GM21619 (cell line): ENCODE measurements around the gene ASAP2.

Source experiments
- ATAC-seq: cut with Tn5 transposase; IDR thresholded peaks from one replicate; pipeline ENCODE4 v1.9.1; 2021; ENCODE audit not compliant: unreplicated experiment

The ASAP2 gene

GRCh38 chr2:9230051-9230802 is 23.6 kb downstream of the ASAP2 start:
- ATAC-seq = no peak

GRCh38 chr2:9230881-9231280 is 24.3 kb downstream of the ASAP2 start:
- ATAC-seq = no peak

DNA sequence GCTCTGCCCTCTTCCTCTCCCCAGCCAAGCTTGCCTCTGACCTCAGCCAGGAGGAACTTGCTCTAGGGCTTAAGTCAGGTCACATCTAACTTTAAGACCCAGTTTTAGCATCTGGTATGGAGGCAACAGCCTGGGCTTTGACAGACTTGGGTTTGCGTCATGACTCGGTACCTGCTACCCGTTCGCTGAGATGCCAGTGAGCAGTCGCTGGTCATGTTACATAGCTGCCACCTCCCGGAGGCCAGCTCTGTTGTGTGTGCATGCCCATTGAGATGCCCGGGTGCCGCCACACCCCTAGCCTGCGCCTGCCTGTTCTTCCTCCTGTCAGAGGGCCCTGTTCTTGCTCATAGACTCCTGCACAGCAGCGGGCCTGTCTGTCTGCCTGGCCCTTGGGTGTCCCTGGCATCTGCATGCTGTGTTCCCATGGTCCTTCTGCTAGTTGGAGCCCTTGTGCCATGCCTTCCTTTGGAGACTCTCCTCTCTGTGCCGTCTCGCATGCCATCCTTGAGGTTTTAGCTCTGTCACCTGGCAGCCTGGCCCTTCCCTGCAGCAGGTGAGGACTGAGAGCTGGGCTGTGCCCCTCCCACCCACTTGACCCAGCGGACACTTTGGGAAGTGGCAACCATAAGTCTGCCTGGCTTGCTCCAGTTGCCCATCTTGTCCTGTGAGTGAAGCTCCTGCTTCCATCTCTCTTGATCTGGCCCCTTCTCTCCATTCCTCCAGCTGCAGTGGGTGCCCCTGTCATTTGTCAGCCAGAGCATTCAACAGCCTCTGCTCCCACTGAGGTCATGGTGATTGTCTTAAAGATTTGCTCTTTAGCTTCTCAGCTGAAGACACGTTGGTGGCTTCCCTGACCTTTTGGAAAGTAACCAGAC is 24.9 kb downstream of the ASAP2 start:
- no peak for ATAC-seq

DNA sequence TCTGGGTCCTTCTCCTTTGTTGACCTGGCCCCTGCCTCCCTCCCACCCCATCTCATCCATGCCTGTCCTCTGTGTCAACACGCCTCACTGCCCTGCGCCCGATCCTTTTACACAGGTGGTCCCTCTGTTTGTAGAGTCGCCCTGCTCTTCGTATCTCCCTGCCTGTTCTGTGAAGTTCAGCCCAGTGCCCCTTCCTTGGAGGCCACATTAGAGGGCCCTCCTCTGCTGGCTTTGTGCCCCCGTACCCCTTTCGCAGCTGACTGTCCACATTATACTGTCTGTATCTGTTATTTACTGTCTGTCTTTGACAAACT is 25.5 kb downstream of the ASAP2 start:
- no peak for ATAC-seq

- ATAC-seq = no peak
Observed at GRCh38 chr2:9232886-9233285, 26.3 kb downstream of the ASAP2 start.

DNA sequence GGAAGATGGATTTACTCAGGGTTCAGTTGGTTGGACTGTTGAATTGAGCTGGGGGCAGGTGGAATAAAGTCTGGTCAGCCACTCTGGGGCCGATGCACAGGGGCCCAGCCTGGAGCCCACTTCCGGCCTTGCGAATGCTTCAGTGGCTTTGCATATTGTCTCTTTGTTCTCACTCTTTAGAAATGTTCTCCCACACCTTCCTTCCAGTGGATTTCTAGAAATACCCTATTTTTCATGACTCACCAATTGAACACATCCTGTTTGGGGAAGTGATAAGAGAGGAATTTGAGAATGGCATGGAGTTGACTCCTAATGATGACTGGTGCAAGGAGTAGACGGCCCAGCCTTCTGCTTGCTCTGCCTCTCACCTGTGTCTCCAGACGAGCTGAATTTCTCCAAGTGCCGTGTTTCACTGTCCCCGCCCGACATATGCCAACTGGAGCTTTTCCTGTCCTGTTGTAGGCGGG is 28.1 kb downstream of the ASAP2 start:
- no peak for ATAC-seq

GRCh38 chr2:9235147-9236044 is 28.8 kb downstream of the ASAP2 start:
- ATAC-seq = no peak

DNA sequence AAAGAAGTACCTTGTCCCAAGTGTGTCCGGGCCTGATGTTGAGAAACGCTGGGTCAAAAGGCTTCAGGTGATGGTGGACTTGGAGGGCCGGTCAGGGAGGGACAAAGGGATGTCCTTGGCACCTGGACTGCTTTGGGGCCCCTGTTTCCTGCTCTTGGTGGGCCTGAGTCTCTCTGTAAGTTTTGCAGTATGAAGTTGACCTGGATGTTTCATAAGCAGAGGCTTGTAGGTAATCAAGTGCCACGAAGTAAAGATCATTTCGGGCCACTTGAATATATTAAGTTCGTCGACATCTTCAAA is 29.4 kb downstream of the ASAP2 start:
- ATAC-seq = no peak

DNA sequence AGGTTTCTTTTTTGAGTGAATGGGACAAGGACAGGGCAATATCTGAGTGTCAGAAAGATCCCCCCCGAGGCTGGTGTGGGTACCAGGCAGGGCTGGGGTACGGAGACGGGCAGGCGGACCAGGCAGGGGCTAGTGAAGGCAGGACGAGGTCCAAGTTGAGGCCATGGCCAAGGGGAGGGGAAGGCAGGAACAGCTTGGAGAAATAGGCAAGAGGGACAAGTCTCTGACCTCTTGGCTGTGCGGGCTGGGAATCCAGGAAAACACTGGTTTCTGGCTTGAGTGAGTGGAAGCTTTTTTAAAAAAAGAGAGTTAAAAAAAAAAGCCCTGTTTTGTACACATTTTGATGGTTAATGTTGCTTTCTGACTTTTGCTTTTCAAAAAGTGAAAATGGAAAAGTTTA is 30.3 kb downstream of the ASAP2 start:
- no peak for ATAC-seq

DNA sequence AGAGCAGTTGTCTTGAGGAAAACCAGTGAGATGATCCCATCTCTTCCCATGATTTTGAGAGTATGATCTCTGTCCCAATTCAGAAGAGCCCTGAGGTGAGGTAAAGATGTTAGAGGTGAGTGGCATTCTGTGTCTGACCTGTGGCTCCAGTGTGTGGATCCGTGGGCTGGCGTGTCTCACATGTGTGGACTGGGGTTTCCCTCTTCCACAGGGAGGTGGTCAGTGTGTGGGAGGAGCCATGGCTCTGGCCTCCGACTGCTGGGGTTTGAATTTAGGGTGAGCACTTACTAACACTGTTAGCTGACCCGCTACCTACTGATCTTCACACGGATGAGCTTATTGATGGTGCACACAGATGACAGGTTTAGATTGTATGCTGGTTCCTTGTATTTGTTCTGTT is 31.2 kb downstream of the ASAP2 start:
- ATAC-seq = no peak

DNA sequence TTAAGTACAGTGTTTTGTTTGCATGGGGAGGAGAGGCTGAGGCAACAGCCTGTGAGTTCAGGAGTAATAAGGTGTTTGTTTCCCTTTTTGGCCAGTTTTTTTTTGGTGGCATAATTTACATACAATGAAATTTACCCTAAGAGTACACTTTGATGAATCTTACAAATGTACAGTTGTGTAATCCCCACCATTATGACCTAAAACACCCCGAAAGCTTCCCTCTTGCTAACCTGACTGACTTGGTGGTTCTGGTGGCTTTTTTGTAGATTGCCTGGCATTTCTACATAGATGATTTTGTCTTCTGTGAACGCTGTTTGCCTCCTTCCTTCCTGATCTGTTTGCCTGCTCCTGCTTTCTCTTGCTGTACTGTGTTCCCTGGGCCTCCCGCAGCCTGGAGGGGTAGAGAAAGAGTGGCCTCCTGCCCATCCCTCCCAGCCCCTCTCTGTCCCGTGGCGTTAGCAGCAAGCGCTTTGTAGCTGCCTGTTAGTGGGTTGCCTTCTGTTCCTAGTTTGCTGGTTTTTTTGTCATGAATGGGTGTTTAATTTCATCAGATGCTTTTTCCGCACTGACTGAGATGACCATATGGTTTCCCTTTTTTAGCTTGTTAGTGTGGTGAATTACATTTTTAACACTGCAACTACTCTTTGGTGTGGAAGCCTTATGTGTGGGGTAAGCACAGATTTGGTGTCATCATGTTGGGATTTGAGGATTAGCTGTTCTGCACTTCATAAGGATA is 32.1 kb downstream of the ASAP2 start:
- ATAC-seq = no peak

- no peak for ATAC-seq
Observed at GRCh38 chr2:9239616-9240015, 33.0 kb downstream of the ASAP2 start.

DNA sequence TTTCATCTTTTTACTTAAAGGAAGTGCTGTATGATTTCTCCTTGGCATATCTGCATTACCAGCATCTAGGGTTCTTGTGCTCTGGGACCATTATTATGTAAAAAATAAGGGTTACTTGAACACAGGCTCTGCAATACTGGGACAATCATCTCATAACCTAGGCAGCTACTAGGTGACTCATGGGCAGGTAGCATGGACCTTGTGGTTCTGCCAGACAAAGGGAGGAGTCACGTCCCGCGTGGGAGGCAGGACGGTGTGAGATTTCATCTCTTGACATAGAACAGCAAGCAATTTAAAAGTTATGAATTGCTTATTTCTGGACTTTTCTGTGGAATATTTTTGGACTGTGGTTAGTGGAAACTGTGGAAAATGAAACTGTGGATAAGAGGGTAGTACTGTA is 34.1 kb downstream of the ASAP2 start:
- no peak for ATAC-seq

DNA sequence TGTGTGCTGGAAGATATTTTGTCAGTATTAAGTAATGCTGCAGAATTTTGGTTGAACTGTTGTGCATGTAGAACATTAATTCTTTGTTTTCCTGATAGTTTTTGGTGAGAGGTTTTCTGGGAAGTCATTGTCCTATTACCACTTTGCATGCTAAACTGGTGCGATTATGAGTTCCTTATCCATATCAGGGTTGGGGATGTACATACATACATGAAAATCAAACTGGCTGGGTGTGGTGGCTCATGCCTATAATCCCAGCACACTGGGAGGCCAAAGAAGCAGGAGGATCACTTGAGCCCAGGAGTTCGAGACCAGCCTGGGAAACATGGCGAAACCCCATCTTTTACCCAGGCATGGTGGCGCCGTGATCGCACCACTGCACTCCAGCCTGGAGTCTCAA is 34.6 kb downstream of the ASAP2 start:
- no peak for ATAC-seq

- no peak for ATAC-seq
Observed at GRCh38 chr2:9243357-9243756, 36.7 kb downstream of the ASAP2 start.

DNA sequence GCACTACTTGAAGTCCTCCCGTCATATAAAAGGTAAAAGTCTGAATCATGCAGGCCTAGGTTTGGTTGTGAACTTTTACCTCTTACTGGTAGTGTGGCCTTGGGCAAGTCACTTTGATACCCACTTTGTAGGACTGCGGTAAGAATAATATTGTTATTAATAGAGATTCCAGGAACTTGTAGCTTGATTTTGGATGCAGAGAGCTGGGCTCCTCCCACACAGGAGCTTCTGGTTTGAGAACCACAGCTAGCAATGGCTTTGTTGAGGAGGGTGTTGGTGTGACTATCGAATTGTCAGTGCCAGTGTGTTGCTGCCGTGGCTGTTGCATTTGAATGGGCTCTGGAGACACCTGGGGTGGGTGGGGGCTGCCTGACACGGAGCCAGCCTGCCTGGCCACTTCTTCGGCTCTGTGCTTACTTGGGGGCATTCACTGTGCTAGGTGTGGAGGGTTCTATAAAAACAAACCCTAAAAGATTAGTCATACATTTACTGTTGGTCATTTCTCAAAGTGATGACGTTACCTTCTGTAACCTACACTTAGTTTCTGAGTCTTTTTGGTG is 38.5 kb downstream of the ASAP2 start:
- no peak for ATAC-seq

GRCh38 chr2:9247177-9247576 is 40.6 kb downstream of the ASAP2 start:
- no peak for ATAC-seq

DNA sequence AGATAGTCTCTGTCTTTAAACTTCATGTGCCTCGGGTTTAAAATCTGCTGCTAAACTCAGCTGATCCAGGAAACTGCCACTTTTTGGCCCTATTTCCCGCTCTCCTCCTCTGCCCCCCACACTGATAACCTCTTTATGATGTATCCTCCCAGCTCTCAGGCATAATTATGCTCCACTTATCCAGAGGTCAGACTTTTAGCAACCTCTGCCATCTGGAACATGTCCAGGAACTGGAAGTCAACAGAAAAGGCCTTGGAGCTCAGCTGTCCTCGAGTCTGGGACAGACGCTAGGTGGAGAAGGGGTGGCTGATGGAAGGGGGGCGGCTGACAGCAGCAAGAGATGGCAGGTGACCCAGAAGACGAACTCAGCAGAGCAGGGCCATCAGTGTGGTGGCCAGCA is 41.2 kb downstream of the ASAP2 start:
- no peak for ATAC-seq

DNA sequence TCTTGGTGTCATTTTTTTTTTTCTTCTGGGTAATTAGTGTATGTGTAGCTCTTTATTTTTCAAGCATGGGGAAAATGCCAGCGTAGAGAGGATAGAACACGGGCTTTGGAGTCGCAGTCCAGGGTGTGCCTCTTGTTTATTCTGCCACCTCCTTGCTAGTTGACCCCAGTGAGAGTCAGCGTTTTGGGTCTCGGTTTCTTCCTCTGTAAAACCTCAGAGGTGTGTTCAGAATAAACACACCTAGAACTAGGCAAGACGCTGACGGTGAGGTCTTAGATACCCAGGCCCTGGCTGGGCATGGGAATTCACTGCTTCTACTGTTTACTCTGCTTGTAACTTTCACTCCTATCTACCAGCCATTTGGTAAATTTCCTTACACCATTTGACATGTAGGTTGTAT is 41.8 kb downstream of the ASAP2 start:
- ATAC-seq = no peak

DNA sequence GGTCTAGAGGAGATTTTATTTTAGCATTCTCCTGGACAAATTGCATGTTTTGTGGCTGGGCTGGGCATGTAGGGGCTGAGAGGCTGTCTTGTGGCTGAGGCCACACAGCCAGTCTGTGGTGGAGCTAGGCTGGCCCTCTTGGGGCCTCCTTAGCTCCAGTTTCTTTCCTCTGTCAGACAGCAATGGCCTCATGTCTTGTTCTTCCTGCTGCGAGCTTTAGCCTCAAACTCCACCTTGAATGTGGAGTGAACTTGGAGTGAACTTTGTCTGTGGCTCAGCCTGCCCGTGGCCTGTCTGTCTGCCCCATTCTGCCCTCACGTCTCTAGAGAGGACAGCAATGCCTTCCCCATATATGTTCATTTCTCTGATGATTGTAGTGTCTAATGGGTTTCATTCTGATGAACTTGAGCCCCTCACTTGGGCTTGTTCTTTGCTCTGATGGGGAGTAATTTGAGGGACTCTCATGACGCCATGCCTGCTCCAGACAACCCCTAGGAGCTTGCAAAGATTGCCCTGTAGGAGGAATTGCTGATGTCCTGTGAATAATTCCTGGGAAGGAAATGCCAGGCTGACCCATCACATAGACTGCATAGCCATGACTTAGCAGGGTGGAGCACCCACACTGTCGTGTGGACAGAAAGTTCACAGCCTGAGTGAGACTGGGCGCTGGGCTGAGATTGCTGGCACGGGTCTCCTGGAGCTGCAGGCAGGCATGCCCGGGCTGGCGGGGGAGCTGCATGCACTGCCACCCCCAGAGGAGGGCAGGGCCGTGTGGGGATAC is 42.6 kb downstream of the ASAP2 start:
- no peak for ATAC-seq
